ENCODE measurements around the gene DLX6.

The DLX6 gene

DNA sequence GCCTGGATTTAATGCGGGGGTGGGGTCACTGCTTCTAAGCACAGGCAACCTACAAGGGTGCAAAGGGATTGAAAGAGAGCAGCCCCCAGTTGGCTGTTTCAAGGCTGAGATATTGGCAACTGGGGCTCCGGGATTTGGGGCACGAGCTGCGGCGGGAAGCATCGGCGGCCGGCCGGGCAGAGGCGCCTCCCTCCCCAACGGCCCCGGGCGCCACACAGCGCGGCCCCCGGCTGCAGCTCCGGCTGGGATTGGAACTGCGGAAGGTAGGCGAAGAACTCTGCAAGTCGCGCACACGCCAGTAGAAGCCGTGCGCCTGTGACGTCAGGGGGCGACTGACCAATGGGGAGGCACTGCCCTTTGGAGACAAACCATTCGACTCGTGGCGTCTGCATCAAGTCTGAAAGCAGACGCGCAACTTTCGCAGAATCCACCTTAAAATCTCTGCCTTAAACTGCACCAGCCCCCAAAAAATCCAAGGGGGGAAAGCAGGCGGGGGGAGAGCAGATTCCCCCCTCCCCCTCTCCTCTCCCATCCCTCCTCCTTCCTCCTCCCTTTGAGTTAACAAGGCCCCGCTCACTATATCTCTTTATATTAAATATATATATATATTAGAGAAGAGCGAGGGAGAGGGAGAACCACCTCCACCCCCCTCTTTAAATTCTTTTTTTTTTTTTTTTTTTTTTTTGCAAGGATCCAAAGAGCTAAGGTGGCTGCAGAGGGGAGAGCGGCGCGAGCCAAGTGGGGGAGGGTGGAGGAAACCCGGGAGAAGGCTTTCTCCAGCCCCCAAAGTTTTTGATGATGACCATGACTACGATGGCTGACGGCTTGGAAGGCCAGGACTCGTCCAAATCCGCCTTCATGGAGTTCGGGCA, at the start of gene DLX6:
TSS of gene DLX6 (plus strand) at position 371 of the 872 bp plus-strand sequence. CDS start at position 796, 425 bp downstream.
- Histone ChIP-seq H3K9ac (ENCODE audit: low read depth, low read length) (no peak within 1 kb of the TSS), H3K4me1 (ENCODE audit: control insufficient read depth, insufficient read depth, low read length) (peaks cover 16% of the 10 kb centered on the region), H3K27me3 (ENCODE audit: control insufficient read depth, insufficient read depth, low read length) (peaks cover 89% of the 10 kb centered on the region), H3K9me3 (ENCODE audit: control insufficient read depth, insufficient read depth, low read length) (no peaks in the 10 kb centered on the region), H3K4me3 (ENCODE audit: low read depth, low read length) (peak within 1 kb of the TSS; percentile 30), H3K36me3 (ENCODE audit: control insufficient read depth, insufficient read depth, low read length) (no peaks in the 10 kb centered on the region)

GRCh38 chr7:96959135-96959534, 46.2 kb upstream of the DLX6 start:
- Histone ChIP-seq H3K9ac (ENCODE audit: low read depth, low read length) (no peak overlapping the region), H3K9me3 (ENCODE audit: control insufficient read depth, insufficient read depth, low read length) (no peaks in the 10 kb centered on the region), H3K36me3 (ENCODE audit: control insufficient read depth, insufficient read depth, low read length) (no peaks in the 10 kb centered on the region), H3K27me3 (ENCODE audit: control insufficient read depth, insufficient read depth, low read length) (no peaks in the 10 kb centered on the region), H3K4me1 (ENCODE audit: control insufficient read depth, insufficient read depth, low read length) (no peaks in the 10 kb centered on the region), H3K4me3 (ENCODE audit: low read depth, low read length) (no peak overlapping the region)

- no peaks in the 10 kb centered on the region for H3K4me1 ChIP-seq (ENCODE audit: control insufficient read depth, insufficient read depth, low read length)
- H3K9ac ChIP-seq (ENCODE audit: low read depth, low read length) = no peak overlapping the region
- H3K4me3 ChIP-seq (ENCODE audit: low read depth, low read length) = no peak overlapping the region
- H3K36me3 ChIP-seq (ENCODE audit: control insufficient read depth, insufficient read depth, low read length) = no peaks in the 10 kb centered on the region
- no peaks in the 10 kb centered on the region for H3K9me3 ChIP-seq (ENCODE audit: control insufficient read depth, insufficient read depth, low read length)
- no peaks in the 10 kb centered on the region for H3K27me3 ChIP-seq (ENCODE audit: control insufficient read depth, insufficient read depth, low read length)
Observed at GRCh38 chr7:96962221-96962885, 43.0 kb upstream of the DLX6 start.

- Histone ChIP-seq H3K9ac (ENCODE audit: low read depth, low read length) (no peak overlapping the region), H3K27me3 (ENCODE audit: control insufficient read depth, insufficient read depth, low read length) (no peaks in the 10 kb centered on the region), H3K4me3 (ENCODE audit: low read depth, low read length) (no peak overlapping the region), H3K4me1 (ENCODE audit: control insufficient read depth, insufficient read depth, low read length) (no peaks in the 10 kb centered on the region), H3K36me3 (ENCODE audit: control insufficient read depth, insufficient read depth, low read length) (no peaks in the 10 kb centered on the region), H3K9me3 (ENCODE audit: control insufficient read depth, insufficient read depth, low read length) (no peaks in the 10 kb centered on the region)
Observed at GRCh38 chr7:96968981-96969380, 36.4 kb upstream of the DLX6 start.

DNA sequence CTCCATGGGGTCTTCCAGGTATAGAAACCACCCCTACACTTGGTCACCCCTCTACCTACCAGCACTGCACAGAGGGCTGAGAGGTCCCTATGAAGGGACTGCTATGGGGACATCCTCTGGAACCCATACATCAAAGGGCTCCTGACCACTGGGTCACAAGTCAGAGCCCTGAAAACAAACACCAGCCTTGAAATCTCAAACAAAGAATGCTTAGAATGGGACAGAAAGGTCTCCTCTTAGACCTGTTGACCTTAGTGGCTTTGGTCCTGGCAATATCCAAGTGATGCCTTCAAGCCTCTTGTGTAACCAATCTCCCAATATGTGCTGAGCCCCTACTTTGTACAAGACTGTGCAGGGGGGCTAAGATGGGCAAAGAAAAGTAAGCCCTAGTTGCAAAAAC, 34.6 kb upstream of the DLX6 start:
- H3K4me1 ChIP-seq (ENCODE audit: control insufficient read depth, insufficient read depth, low read length) = no peaks in the 10 kb centered on the region
- no peaks in the 10 kb centered on the region for H3K36me3 ChIP-seq (ENCODE audit: control insufficient read depth, insufficient read depth, low read length)
- H3K4me3 ChIP-seq (ENCODE audit: low read depth, low read length) = no peak overlapping the region
- no peaks in the 10 kb centered on the region for H3K27me3 ChIP-seq (ENCODE audit: control insufficient read depth, insufficient read depth, low read length)
- no peaks in the 10 kb centered on the region for H3K9me3 ChIP-seq (ENCODE audit: control insufficient read depth, insufficient read depth, low read length)
- no peak overlapping the region for H3K9ac ChIP-seq (ENCODE audit: low read depth, low read length)

DNA sequence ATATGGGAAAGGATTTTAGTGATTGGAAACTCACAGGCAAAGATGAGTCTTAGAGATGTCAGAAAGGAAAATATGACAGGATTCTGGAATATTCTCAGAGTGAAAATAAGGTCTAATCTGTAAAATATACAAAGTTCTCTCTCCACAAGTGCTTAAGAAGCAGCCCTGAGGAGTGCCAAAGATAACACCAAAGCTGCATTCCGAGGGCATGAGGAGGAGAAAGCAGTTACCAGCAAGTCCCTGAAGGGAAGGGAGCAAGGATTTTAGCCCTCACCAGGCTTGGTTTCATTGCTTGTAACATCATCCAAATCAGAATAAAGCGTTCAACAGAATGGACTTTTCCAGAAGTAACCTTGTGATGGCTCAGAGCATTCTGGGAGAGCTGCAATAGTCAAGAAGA, 31.4 kb upstream of the DLX6 start:
- Histone ChIP-seq H3K27me3 (ENCODE audit: control insufficient read depth, insufficient read depth, low read length) (no peaks in the 10 kb centered on the region), H3K4me1 (ENCODE audit: control insufficient read depth, insufficient read depth, low read length) (no peaks in the 10 kb centered on the region), H3K4me3 (ENCODE audit: low read depth, low read length) (no peak overlapping the region), H3K9me3 (ENCODE audit: control insufficient read depth, insufficient read depth, low read length) (no peaks in the 10 kb centered on the region), H3K36me3 (ENCODE audit: control insufficient read depth, insufficient read depth, low read length) (no peaks in the 10 kb centered on the region), H3K9ac (ENCODE audit: low read depth, low read length) (no peak overlapping the region)

GRCh38 chr7:96976106-96976505, 29.2 kb upstream of the DLX6 start:
- no peaks in the 10 kb centered on the region for H3K36me3 ChIP-seq (ENCODE audit: control insufficient read depth, insufficient read depth, low read length)
- H3K9ac ChIP-seq (ENCODE audit: low read depth, low read length) = no peak overlapping the region
- no peaks in the 10 kb centered on the region for H3K4me1 ChIP-seq (ENCODE audit: control insufficient read depth, insufficient read depth, low read length)
- H3K27me3 ChIP-seq (ENCODE audit: control insufficient read depth, insufficient read depth, low read length) = no peaks in the 10 kb centered on the region
- no peaks in the 10 kb centered on the region for H3K9me3 ChIP-seq (ENCODE audit: control insufficient read depth, insufficient read depth, low read length)
- no peak overlapping the region for H3K4me3 ChIP-seq (ENCODE audit: low read depth, low read length)

DNA sequence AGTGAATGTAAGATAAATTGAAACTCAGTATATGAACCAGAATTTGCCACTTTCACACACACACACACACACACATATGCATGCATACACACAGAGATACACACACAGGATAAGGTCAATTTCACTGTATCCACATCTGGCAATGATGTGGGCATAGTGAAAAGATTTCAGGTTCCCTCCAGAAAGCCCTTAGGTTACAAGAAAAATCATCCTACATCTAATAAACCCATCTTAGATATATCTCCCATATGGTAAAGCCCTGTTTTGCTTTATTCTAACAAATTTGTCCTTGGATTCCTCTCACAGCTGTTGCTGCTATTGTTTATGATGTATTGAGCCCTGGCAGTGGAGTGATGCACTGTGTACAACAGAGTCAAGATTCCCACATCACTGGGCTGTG, 27.9 kb upstream of the DLX6 start:
- no peaks in the 10 kb centered on the region for H3K36me3 ChIP-seq (ENCODE audit: control insufficient read depth, insufficient read depth, low read length)
- no peaks in the 10 kb centered on the region for H3K9me3 ChIP-seq (ENCODE audit: control insufficient read depth, insufficient read depth, low read length)
- no peaks in the 10 kb centered on the region for H3K27me3 ChIP-seq (ENCODE audit: control insufficient read depth, insufficient read depth, low read length)
- H3K4me3 ChIP-seq (ENCODE audit: low read depth, low read length) = no peak overlapping the region
- H3K4me1 ChIP-seq (ENCODE audit: control insufficient read depth, insufficient read depth, low read length) = no peaks in the 10 kb centered on the region
- no peak overlapping the region for H3K9ac ChIP-seq (ENCODE audit: low read depth, low read length)

DNA sequence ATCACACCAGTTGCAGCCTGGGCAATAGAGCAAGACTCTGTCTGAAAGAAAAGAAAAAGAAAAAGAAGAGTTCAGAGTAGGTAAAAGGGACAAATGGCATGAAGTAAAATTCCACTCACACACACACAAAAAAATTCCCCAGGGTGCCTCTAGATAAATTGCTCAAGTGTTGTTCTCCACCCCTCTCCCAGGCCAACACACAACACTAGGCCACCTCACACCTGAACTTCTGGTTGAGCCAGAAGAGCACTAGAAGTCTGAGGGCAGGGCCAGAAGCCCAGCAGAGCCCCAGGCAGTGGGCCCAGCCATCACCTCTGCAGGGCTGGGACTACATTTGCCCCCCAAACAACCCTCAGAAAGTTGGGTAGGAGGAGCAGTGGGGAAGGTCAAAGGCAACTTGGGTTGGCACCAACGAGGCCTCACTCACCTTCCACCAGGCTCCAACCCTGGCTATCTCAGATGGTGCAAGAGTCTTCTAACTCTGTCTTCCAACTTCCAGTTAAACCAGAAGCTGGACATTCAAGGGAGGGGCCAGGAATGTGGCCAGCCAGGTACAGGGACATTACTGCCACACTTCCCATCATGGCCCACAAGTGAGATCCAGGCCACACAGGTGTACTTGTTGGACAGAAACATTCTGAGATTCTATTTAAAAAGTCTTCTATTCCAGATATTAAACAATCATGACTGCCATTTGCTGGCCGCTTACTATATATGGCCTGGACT, 25.6 kb upstream of the DLX6 start:
- H3K9ac ChIP-seq (ENCODE audit: low read depth, low read length) = no peak overlapping the region
- no peaks in the 10 kb centered on the region for H3K9me3 ChIP-seq (ENCODE audit: control insufficient read depth, insufficient read depth, low read length)
- H3K36me3 ChIP-seq (ENCODE audit: control insufficient read depth, insufficient read depth, low read length) = no peaks in the 10 kb centered on the region
- no peaks in the 10 kb centered on the region for H3K4me1 ChIP-seq (ENCODE audit: control insufficient read depth, insufficient read depth, low read length)
- H3K27me3 ChIP-seq (ENCODE audit: control insufficient read depth, insufficient read depth, low read length) = peaks cover 5% of the 10 kb centered on the region
- H3K4me3 ChIP-seq (ENCODE audit: low read depth, low read length) = no peak overlapping the region

GRCh38 chr7:96982586-96982985, 22.8 kb upstream of the DLX6 start:
- peaks cover 25% of the 10 kb centered on the region for H3K27me3 ChIP-seq (ENCODE audit: control insufficient read depth, insufficient read depth, low read length)
- peaks cover 8% of the 10 kb centered on the region for H3K4me1 ChIP-seq (ENCODE audit: control insufficient read depth, insufficient read depth, low read length)

GRCh38 chr7:96985992-96986391, 19.4 kb upstream of the DLX6 start:
- peaks cover 59% of the 10 kb centered on the region for H3K27me3 ChIP-seq (ENCODE audit: control insufficient read depth, insufficient read depth, low read length)
- H3K9ac ChIP-seq (ENCODE audit: low read depth, low read length) = no peak overlapping the region
- H3K9me3 ChIP-seq (ENCODE audit: control insufficient read depth, insufficient read depth, low read length) = no peaks in the 10 kb centered on the region
- no peak overlapping the region for H3K4me3 ChIP-seq (ENCODE audit: low read depth, low read length)
- peaks cover 16% of the 10 kb centered on the region for H3K4me1 ChIP-seq (ENCODE audit: control insufficient read depth, insufficient read depth, low read length)
- no peaks in the 10 kb centered on the region for H3K36me3 ChIP-seq (ENCODE audit: control insufficient read depth, insufficient read depth, low read length)

More at GRCh38 chr7:96982586-96982985, 22.8 kb upstream of the DLX6 start:
- Histone ChIP-seq H3K36me3 (ENCODE audit: control insufficient read depth, insufficient read depth, low read length) (no peaks in the 10 kb centered on the region), H3K4me3 (ENCODE audit: low read depth, low read length) (no peak overlapping the region), H3K9ac (ENCODE audit: low read depth, low read length) (no peak overlapping the region), H3K9me3 (ENCODE audit: control insufficient read depth, insufficient read depth, low read length) (no peaks in the 10 kb centered on the region)
